ENCODE results near the gene LRRK2.

DNA sequence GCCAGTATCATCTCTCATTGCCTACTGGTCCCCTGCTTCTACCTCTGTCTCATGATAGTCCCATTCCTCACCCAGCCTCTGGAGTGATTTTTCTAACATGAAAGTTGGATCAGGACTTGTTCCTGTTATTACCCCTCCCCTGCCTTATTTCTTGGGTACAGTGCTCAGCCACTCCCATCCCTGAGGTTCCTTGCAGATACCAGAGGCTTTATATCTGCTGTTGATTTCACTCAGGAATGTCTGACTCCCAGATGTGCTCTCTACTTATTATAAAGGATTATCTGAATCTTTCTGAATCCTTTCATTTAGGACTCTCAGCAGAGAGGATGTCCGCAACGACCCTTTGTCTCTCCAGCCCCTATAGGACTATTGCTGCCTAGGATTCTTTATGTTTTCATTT lies 111.2 kb downstream of the LRRK2 start:
- TF ChIP-seq CTBP1 (IDR thresholded peaks at IDR 0.05; ENCODE audit: borderline replicate concordance) (no peak), LEF1 (IDR thresholded peaks at IDR 0.05; ENCODE audit: borderline replicate concordance) (no peak), TARDBP (IDR thresholded peaks at IDR 0.05) (no peak), SP1 (IDR thresholded peaks at IDR 0.05) (no peak), ELF4 (IDR thresholded peaks at IDR 0.05) (no peak), SUZ12 (IDR thresholded peaks at IDR 0.05) (no peak), HDGF (IDR thresholded peaks at IDR 0.05; ENCODE audit: borderline replicate concordance) (no peak), ZNF384 (IDR thresholded peaks at IDR 0.05) (no peak)
- TF ChIP-seq, protein P1, sequence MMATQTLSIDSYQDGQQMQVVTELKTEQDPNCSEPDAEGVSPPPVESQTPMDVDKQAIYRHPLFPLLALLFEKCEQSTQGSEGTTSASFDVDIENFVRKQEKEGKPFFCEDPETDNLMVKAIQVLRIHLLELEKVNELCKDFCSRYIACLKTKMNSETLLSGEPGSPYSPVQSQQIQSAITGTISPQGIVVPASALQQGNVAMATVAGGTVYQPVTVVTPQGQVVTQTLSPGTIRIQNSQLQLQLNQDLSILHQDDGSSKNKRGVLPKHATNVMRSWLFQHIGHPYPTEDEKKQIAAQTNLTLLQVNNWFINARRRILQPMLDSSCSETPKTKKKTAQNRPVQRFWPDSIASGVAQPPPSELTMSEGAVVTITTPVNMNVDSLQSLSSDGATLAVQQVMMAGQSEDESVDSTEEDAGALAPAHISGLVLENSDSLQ (IDR thresholded peaks at IDR 0.05), result no peak

Measured in HEK293T (cell line).